HG03378 (cell line): ENCODE results near the gene CADM4.
"Not testable (repeated sequence)": the region's sequence is repeated elsewhere in the genome, so short reads cannot be mapped to it uniquely, and the experiment has no call there.

Experiments used
- ATAC-seq: cut with Tn5 transposase; IDR thresholded peaks from one replicate; pipeline ENCODE4 v1.9.1; 2021; ENCODE audit warnings: mild to moderate bottlenecking, moderate library complexity; ENCODE audit not compliant: unreplicated experiment

The CADM4 gene

DNA sequence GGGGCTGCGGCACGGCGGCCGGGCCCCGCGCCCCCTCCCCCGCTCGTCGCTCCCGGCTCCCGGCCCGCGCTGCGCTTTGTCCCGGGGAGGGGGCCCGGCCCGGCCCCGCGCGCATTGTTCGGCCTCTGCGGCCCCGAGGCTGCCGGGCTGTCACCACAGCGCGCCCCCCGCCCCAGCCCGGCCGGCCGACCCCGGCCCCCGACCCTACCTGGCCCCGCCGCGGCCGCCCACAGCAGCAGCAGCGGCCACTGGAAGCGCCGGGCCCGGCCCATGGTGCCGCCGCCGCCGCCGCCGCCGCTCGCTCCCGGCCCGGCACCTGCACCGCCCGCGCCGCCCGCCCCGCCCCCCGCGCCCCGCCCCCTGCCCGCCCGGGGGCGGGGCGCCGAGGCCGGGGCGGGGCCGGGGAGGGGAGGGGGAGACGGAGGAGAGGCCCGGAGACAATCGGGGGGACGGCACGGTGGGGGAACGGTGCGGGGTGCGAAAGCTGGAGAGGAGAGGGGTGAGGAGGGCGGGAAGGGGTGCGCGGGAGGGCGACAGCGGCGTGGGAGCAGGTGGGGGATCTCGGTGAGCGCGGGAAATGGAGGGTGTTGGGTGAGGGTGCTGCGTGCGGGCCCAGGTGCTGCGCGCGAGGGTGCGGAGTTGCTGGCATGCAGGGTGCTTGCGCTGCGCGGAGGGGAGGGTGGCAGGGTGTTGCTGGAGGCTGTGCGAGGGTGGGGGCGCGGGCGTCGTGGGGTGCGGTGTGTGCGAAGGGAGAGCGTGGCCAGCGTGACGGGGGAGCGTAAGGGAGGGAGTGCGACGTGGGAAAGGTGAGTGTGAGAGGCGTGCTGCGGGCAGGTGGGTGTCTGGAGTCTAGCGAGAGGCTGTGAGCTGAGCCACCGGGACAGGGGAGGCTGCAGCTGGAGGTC lies at the start of gene CADM4:
CADM4 (minus strand) TSS at position 332 of the 905 bp plus-strand sequence; CDS start at position 272, 60 bp downstream.
- ATAC-seq = no peak

DNA sequence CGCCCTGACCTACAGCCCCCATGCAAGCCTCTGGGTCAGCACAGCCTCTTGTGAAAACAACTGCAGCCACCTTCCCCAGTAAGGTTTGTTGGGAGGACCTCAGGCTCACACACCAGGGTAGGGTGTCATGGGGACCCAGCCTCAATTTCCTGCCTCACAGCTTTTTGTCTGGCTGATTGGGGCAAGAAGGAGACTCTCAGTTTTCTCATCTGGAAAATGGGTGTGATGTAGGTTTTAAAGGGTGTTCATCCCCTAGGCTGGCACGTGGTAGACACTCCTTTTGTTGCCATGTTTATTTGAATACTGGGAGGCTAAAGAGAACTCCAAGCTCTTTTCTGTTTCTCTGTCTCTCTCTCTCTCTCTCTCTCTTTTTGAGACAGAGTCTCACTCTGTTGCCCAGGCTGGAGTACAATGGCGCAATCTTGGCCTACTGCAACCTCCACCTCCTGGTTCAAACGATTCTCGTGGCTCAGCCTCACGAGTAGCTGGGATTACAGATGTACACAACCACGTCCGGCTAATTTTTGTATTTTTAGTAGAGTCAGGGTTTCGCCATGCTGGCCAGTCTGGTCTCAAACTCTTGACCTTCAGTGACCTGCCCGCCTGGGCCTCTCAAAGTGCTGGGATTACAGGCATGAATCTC lies 48.5 kb upstream of the CADM4 start:
- no peak for ATAC-seq

- ATAC-seq = no peak
Measured at GRCh38 chr19:43687660-43687997, 48.0 kb upstream of the CADM4 start.

GRCh38 chr19:43684326-43684725 lies 44.7 kb upstream of the CADM4 start:
- ATAC-seq = no peak

DNA sequence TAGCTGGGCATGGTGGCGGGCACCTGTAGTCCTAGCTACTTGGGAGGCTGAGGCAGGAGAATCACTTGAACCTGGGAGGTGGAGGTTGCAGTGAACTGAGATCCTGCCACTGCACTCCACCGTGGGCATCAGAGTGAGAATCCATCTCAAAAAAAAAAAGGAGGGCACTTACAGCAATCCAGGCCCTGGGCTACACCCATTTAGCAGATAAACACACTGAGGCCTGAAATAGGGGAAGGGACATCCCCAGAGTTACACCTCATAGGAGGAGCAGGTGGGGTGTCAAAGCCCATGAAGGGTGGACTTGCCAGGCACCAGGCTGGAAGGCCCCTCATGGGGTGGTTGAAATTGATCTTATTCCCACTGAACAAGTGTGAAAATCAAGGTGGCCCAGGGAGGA lies 44.3 kb upstream of the CADM4 start:
- no peak for ATAC-seq

DNA sequence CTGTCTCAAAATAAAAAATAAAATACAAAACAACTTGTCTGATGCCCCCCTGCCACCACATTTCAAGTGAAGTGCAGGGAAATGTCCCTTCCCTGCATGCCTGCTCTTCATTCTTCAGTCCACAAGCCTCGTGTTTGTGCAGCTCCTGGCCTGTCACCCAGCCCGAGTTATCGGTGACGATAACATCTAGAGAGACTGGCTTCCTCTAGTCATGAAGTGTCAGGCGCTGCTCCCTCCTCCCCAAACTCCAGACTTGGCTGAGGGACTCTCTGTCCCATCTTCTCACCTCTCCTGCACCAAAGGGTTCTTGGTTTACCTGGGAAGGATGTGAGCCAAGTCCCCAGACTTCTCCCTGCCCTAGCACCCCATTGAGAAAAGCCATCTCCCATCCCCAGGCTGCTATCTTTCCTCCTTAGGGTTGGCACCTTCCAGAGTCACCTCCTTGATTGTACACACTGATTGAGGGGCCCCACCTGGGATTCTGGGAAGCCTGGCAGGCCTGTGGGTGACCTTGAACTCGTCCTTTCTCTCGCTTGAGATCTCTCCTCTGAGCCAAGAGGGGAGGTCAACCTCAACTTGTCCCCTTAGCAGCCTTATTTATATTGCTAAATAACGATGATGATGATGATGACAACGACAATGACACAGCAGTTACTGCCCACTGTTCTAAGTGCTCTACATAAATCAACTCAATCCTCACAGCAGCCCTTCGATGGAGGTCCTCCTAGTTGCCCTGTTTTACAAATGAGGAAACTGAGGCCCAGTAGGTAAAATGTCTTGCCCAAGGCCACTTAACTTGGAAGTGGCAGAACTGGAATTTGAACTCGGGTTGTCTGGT lies 43.4 kb upstream of the CADM4 start:
- no peak for ATAC-seq

DNA sequence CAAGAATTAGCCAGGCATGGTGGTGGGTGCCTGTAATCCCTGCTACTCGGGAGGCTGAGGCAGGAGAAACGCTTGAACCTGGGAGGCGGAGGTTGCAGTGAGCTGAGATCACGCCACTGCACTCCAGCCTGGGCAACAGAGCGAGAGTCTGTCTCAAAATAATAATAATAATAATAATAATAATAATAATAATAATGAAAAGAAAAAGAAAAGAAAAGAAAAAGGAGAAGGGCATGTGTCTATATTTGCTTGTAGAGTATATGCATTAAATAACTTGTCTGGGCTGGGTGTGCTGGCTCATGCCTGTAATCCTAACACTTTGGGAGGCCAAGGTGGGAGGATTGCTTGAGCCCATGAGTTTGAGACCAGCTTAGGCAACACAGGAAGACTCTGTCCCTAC lies 42.6 kb upstream of the CADM4 start:
- ATAC-seq = not testable (repeated sequence)

GRCh38 chr19:43681821-43682220 lies 42.2 kb upstream of the CADM4 start:
- ATAC-seq = no peak

DNA sequence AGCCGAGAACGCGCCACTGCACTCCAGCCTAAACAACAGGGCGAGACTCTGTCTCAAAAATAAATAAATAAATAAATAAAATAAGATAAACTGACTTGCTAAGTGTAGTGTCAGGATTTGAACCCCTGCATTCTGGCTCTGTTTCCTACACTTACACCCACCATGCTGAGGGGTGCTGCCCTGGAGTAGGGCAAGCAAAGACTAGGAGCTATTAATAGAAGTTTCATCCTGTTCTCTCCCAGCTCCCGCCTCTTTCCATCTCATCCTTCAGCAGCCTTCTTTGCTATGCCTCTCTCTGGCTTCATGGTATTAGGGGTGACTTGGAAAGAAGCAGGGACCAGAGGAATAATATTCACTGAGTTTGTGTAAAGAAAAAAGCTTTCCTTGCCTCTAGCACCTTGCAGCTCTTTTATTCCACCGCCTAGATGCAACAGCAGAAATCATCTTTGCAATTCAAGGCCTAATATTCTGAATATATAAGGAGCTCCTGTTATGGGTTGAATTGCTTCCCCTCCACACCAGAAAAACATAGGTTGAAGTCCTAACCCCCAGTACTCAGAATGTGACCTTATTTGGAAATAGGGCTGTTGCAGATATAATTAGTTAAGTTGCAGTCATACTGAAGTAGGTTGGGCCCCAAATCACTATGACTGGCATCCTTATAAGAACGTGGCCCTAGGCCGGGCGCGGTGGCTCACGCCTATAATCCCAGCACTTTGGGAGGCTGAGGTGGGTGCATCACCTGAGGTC lies 39.0 kb upstream of the CADM4 start:
- no peak for ATAC-seq

DNA sequence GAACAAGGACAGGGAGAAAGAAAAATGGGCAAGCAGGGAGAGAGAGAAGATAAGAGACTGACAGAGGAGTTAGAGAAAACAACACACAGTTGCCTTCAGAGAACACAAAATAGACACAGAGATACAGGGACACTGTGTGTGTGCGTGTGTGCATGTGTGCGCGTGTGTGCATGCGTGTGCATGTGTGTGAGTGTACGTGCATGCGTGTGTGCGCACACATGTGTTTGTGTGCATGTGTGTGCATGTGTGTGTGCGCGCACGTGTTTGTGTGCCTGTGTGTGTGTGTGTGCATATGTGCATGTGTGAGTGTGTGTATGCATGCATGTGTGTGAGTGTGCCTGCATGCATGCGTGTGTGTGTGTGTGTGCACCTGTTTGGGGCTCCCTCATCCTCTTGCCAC lies 36.3 kb upstream of the CADM4 start:
- ATAC-seq = no peak

- no peak for ATAC-seq
Measured at GRCh38 chr19:43675269-43675879, 35.7 kb upstream of the CADM4 start.

- ATAC-seq = no peak
Measured at GRCh38 chr19:43674596-43674995, 34.9 kb upstream of the CADM4 start.

- ATAC-seq = no peak
Measured at GRCh38 chr19:43674183-43674582, 34.5 kb upstream of the CADM4 start.

DNA sequence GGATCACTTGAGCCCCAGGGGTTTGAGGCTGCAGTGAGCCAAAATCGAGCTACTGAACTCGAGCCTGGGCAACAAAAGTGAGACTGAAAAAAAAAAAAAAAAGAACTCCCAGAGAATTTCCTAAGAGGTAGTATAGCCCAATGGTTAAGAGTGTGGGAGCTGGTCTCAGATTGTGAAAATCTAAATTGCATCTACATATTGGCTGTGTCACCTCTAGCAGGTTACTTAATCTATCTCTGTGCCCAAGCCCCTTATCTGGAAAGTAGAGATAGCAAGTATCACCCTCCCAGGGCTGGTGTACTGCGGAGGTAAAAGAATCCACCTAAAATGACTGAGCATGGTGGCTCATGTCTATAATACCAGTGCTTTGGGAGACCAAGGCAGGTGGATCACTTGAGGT lies 34.0 kb upstream of the CADM4 start:
- ATAC-seq = no peak

- no peak for ATAC-seq
Measured at GRCh38 chr19:43672061-43672679, 32.5 kb upstream of the CADM4 start.

GRCh38 chr19:43668406-43669109 lies 28.9 kb upstream of the CADM4 start:
- ATAC-seq = peak; percentile 83

DNA sequence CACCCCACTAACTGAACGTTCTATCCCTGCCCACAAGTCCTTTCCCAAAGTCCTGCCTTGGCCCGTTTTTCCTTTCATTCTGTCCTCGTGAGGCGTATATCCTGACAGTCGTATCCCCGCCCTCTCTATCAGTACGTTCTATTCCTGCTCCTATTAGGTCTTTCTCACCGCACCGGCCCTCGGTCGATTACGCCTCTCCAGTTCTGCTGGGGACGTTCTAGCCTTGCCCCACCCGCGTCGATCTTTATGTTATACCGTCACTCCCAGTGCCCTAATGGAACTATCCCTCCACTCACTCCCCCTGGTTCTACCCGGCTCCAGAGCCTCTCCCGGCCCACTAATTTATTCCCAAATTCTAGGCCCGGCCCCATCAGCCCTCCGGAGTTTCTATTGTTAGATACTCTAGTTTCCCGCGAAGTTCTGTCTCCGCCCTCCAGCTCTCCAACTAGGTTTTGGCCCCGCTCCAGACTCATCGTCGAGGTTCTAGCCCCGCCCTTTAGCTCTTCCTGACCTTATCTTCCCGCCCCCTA lies 28.3 kb upstream of the CADM4 start:
- no peak for ATAC-seq

GRCh38 chr19:43667126-43667875 lies 27.7 kb upstream of the CADM4 start:
- no peak for ATAC-seq
